ENCODE data around the gene ATOSB. TPM values are rescaled to one million over a fixed set of nuclear protein-coding genes. Genes with fewer than 3 reads are reported as not detected.

ATOSB gene
- polyA plus RNA-seq, 1 donor: 12.0 TPM

DNA sequence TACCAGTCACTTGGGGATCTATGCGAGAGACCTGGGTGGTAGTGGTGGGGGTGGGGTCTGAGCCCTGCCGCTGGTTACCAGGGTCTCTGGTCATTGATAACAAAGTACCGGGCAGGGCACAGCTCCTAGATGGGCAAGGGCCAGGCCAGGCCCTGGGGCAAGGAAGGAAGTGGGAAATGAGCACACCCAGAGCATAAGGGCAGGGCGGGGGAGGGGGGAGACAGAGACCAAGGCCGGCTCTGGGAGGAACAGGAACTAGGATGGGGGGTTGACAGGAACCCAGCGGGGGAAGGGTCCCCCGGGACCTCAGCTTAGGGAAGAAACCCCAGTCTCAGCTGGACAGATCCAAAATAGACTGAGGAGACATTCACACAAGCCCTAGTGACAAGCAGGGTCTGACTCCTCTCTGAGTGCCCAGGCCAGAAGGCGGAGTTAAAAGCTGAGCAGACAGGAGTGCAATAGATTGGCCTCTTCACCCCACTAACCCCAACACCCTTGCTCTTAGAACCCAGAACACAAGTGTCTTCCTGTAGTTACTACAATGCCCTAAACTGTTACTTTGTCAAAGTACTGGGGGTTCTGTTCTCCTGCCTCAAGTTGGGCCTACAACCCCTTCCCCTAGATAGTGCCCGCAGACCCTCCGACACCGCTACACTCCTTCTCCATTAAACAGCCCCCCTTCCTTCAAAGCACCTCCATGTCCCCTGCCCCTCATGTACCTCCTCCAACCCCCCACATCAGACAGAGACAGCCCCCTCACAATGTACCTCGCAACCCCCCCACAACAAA is 628 bp downstream of the ATOSB start:
- DNase-seq: no peak

DNA sequence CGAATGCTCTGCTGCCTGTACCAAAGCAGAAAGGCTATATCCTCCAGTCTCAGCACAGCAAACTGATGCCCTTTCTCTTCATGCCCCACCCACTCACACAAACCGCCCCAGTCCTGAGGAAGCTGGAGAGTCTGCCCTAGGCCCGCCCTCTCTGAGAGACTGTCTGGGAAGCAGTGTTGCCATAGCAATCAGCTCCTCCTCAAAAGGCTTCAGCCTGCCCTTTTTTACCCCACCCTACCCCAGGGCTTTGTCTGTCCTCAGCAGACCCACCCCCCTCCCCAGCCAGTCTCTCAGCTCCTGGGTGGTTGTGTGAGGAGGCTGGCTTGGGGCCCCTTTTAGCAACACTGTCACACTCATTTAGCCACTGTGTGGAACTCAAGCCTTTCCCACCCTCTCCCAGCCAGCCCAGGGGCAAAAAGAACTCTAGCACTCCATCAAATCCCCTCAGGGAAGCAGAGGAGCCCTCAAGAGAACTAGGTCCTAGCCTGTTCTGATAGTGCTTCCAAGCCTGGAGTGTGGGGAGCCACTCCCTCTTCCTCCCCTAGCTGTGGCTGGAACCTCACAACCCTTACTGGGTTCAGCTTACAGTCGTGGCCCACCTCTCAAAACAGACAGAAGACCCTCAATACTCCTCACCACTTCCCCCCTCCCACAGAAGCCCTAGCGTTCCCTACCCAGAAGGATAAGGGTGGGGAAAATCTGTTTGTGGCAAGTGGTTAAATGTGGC is 1.4 kb downstream of the ATOSB start:
- DNase-seq: peak; percentile 82

DNA sequence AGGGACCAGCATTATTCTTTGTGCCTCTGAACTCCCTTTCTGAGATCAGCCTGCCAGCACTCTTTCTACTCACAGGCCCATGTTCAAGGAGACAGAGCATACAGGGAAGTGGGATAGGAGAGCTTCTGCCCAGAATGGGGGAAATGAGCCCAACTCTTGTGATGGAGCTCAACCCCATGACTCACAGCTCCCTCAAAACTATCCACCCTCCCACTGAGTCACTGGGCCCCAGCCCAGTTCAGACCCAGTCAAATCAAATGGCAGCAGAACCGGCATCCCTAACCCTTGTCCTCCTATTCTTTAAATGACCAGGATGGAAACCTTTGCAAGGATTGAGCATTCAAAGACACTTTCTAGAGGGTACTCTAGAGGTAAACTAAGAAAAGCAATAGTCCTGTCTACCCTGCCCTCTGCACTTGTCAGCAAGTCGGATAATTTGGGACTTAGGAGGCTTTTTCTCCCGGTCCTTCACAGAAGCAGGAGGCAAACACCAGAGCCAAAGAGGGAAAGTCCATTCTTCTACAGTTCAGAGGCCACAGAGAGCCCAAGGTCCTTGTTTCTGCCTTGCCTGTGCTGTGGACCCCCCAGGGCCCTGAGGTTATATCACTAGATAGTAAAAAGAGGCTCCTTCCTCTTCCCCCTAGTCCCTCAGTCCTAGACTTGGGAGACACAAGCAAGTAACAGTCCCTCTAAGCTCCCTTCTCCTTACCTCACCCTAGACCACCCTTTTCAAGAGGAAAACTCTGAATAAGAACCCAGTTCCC is 3.2 kb downstream of the ATOSB start:
- DNase-seq: no peak

DNA sequence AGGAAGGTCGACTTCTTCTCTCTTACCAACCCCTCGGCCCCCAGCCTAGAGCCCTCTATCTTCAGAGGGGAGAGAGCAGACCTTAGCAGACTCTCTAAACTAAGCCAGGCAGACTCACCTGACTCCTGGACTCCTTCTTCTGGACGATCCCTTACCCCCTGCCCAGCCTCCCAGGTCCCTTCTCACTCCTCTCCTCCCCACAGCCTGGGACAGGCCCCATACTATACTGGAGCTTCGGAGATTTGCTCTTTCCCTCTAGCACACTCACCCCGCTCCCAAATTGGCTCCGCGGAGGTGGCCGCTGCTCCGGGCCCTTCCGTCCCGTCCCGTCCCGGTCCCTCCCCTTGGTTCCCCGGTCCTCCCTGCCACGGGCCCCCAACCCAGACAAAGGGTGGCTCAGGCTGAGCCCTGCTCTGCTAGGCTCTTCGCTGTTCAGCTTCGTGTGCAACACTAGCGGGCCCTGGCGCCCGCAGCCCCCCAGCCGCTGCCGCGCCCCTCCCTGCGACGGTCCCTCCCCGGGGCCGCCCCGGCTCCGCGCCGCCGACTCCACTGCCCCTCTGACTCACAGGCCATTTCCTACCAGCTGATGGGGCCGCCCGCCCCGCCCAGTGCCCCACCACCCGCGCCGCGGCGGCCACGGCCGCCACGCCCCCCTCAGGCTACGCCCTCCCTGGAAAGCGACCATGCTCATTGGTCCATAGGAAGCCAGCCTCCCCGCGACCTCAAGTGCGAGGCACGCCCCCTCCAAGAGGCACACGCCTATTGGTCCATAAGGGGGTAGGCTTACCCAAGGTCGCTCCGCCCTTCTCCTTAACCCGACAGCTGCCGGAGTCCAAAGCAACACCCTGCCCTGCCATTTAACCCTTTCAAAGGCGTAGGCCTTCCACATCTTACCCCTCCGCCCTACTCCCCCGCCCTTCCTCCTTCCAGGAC is 4.4 kb downstream of the ATOSB start:
- DNase-seq: peak; percentile 96

DNA sequence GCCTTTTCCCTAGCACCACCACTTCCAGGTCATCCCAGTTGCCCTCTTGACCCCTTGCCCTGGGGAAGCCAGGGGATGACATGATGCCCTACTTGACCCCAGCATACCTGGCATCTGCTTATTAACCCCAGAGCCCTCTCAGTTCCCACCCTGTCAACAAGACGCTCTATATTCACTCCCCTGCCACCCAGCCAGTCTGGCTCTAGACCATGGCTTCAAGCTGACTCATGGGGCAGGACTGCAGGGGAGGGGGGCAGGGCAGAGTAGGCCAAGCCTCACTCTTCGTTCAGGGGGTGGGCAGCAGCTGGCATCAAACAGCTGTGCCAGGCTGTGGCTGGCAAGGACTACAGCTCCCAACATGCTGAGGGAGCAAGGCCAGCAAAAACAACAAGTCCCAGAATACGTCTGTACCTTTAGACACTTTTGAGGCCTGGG is 5.3 kb downstream of the ATOSB start:
- no peak for DNase-seq

DNA sequence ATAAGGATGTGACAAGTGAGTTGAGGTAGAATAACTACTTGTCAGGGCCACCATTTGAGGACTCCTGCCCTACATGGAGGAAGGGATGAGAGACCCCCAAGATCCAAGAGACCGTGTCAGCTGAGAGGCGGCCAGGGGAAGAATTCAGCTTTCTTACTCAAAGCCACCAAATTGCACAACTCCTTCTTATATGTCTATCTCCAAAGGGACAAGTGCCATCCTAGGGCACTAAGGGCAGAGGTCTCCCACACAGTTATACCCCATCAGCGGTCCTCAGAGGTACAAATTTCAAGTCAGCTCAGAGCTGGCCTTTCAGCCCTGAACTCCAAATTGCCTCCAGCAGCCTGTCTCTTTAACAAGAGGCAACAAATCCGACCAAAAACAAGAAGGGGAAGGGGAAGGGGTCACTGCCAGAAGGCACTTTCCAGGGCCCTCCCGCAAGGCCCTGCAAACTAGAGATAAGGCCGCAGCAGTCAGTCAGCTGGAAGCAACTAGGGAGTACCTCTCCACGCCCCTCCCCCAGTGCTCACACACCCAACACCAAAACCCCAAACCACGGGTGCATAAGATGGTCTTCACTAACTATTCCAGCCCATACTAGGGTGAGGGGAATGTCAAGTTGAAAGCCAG is 6.6 kb downstream of the ATOSB start:
- DNase-seq: no peak

DNA sequence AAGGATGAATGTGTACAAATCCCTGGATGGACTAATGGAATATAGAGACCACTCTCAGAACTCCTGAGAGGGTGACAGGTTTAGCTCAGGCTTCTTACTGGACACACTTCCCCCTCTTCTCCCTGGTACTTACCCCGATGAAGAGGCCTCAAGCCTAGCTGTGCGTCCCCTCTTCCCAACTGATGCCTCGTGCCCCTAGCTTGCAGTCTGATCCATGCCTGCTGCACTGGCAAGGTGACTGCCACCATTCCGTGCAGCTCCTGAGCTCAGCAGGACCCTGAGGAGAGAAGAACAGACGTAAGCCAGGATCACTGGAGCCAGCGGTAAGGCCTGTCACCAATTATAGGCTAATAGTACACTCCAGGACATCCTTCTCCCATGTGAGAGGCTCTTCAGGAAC is 7.2 kb downstream of the ATOSB start:
- no peak for DNase-seq

DNA sequence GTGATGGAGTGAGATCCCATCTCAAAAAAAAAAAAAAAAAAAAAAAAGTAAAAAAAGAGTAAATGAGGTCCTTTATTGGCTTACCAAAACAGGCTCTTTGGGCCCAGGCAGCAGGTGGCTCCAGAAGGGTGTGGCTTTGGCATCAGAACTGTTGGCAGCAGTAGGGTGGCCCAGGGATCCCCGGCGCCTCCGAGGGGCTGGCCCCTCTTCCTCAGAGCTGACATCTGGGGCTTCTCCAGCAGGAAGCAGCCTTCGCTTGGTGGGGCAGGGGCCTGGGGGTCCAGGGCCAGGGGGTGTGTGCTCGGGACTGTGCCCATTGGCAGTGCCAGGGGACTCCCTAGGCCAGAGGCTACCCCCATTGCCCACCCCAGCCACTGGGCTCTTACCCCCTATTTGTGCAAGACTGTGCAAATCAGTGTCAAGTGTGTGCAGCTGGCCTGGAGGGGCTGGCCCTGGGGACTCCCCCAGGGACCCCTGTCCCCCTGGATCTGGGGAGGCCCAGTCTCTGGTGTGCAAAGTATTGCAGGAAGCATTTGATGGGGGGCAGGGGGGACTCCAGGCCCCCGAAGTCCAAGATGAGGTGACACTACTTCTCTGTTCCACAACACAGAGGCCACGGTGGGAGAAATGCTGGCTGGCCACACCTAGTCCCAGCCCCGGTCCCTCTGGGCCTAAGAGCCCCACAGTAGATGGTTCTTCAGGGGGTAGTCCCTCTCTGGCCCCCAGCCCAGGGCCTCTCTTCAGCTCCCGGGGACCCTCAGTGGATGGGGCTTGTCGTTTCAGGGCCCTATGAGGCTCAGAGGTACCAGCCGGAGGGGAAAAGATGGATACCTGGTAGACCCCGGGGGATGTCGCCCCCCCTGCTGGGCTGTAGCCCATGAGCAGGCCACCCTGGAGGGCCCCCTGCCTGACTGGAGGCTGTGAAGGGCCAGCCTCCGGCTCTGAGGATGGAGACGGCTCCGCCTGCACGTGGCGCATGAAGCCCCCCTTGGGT is 8.1 kb downstream of the ATOSB start:
- DNase-seq: no peak

DNA sequence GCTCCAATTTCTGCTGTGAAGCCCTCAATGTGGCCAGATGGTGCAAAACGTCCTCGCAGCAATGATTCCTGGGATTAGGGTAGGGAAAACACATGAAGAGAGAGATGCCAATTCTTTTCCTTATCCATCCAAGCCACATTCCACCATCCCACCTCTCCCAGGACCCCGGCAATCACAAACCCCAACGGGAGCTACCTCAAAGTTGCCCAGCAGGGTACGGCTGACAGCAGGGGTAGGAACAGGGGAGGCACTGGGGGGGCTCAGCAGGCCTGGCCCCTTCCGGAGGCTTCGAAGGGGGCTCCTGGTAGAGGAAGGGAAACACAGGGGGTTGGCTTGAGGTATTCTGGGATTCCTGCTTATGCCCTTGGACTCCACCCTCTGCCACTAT is 9.3 kb downstream of the ATOSB start:
- no peak for DNase-seq

DNA sequence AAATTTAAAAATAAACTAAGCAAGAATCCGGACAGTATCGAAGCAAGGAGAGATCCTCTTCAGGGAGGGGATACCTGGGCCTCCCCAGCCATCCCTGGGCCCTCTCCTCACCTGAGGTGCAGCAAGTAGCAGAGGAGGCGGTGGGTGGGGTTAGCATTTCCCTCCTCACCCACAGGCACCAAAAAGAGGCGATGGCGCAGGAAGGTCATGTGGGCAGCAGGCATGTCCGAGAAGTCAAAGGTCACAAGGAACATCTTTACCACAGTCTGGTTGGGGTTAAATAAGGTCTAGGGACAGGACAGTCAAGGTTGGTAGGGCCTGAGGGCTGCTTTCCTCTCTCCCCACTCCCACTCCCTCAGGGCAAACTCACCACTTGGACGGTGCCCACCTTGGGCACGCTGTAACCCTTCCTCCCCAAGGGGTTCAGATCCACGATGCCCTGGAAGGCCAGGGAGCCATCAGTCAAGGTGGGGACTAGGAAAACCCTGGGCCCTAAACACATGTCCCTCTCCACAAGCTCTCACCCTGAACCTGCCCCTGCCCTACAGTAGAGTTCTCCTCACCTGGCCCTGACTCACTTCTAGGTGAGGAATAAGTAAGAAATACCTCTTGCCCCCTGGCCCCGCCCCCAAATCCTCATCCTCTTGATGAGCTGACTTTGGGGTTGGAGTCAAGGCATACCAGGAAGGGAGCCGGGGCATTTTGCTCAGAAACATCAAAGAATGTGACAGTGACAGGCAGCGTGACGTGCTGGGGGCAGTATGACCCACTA is 9.9 kb downstream of the ATOSB start:
- DNase-seq: no peak

DNA sequence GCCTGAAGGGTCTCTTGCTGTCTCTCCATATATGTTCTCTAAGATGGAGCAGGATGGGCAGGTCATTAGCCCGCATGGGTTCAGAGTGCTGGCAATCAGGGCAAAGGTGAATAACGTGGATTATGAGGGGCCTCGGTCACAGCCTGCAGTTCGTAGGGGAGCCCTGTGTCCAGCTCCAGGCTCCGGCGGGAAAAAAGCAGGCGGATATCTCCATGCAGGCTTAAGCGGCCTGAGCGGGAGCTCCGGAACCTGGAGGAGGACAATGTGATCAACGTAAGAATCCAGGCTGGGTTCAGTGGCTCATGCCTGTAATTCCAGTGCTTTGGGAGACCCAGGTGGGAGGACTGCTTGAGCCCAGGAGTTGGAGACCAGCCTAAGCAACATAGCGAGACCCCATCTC is 10.5 kb downstream of the ATOSB start:
- DNase-seq: no peak

DNA sequence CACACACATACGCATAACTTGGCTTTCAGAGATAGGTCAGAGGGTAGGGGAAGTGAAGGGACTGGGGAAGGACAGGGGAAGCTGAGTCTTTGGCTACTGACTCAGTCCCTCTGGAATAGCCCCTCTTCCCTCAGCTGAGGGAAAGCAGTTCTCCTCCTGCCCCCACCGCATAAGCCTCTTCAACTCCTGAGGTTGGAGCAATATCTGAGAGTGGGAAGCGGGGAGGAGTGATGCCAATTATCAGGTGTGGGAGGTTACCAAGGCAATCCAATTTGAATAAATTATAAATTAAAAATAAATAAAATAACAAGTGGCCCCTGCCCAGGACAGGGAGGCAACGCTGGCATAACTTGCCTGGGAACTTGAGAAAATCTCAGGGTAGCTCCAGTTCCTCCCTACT is 11.1 kb downstream of the ATOSB start:
- no peak for DNase-seq

DNA sequence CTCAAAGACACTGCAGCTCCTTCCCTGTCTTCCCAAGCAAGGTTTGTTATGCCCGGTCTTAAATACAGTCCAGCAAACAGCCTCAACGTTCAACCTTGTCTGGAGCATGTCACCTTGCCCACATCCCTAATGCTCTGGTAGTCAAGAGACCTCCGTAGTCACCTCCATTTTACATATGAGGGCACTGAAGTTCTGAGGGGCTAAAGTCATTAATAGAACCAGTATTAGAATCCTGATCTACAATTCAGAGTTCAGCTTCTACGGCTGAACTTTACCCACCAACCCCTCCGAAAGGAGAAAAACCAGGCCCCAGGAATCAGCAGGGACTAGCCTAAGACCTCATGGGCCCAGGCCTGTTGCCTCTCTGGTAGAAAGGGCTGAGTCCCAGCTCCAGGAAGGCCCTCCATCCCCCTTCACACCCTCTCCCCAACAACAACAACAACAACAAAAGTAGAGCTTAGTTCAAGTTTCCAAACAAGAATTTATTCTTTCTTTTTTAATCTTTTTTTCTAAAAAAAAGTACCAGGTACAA is 11.9 kb downstream of the ATOSB start:
- DNase-seq: no peak

DNA sequence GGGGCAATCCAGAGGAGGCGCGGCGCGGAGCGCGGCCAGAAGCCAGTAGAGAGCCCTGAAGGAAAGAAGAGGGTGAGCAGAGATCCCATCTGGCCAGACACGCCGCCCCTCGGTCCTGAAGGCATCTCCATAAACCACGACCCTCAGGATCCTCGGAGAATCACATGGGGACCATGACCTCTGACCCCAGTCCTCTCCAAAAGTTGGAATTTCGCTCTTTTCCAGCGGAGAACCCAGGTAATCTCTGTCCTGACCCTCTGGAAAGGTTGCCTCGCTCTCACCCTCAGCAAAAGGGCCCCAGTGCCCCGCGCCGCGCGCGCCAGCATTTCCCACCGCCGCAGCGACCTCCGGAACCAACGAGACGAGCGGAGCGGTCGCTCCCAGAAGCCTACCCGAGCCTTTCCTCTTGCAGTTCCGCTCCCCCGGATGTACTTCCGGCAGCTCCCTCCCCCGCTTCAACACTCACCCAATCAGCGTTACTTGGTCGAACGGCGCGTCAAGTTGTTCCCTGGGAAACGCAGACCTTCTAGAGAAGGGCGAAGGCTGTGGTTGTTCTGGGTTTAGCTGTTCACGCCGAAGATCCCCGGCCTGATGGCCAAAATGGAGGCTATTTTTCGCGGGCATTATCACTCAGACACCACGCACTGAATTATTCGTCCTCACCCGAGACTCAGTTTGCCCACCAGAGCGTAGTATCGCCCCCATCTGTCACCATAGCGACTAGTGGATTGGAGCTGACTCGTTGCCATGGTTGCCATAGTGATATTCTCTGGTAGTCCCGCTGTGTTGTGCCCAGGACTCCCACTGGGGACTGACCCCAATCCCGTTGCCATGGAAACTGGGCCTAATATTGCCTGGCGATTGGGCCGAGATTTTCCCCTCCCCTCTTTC is 12.6 kb downstream of the ATOSB start, which contains the start of gene STOML2:
TSS of gene STOML2 (minus strand) at position 363 of the 891 bp plus-strand sequence. CDS start at position 326, 37 bp downstream.
- DNase-seq: peak; percentile 94

DNA sequence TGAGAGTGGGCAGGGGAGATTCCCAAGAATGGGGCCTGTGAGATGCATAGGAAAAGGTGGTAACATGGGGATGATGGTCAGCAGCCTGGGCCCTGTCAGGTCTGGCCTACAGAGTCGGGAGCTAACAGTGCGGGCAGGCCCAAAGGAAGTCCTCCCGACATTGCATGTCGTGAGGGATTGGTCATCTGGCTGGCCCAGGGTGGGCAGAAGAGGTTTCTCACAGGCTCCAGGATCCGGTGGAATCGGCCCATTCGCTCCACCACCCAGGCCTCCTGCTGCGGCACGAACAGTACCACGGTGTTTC is 13.2 kb downstream of the ATOSB start:
- no peak for DNase-seq

DNA sequence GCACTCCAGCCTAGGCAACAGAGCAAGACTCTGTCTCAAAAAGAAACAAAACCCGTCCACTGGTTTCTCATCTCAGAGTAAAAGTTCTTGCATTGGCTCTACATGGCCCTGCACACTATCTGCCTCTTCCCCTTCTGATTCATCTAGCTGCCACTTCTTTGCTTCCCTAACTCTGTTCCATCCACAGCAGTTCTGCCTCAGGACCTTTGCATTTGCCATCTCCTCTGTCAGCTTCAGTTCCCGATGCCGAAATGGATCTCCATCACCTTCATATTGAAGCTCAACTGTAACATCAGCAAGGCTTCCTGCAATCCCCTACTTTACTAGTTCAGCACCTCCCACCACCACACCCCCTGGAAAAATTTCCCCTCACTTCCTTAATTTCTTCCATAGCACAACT is 18.1 kb downstream of the ATOSB start:
- DNase-seq: no peak

DNA sequence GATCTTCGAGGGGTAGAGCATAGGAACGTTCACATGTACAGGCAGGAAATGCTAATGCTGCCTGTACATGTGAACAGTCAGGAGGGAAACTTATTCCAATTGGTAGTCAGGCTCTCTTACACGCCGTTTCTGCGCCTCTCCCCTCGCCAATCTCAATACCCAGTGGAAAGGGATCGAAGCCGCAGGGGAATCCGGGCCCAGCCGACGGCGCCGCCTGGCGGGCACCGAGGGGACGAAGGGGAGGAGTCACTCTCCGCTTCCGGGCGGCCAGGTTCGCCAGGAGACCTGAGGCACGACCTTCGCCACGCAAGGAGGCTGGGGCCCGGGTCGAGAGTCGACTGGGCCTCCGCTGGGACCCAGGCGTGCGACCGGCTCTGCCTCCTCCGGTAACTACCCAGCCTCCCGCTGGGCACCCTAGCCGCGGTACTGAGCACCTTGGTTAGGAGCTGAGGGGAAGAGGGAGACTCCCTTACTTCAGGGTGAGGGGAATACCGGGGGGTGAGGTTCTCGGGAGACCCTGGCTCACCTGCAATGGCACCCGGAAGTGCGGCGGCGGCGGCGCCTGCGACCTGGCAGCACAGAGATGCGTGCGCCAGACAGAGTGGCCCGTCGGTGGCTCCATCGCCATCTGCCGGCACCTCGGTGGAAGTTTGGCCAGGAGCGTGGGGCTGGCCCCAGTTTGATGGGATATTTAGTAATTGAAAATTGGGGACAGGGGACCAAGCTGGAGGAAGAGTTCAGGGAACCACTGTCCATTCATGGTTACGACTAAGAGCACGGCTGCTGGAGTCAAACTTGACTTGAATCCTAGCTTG is 19.4 kb downstream of the ATOSB start, which contains the start of gene PIGO:
TSS of gene PIGO (minus strand) at position 557 of the 815 bp plus-strand sequence. CDS start 1,026 bp downstream, outside the sequence.
- peak; percentile 78 for DNase-seq
